Ishikawa (cell line): ENCODE results near the gene OXTR.

Experiments used
- CEBPB ChIP-seq: IDR thresholded peaks from 2 replicates; pipeline ENCODE4 v1.6.1; 2012
- CREB1 ChIP-seq: IDR thresholded peaks from 2 replicates; pipeline ENCODE4 v1.6.1; 2012; ENCODE audit warnings: low read depth
- EGR1 ChIP-seq: IDR thresholded peaks from 2 replicates; pipeline ENCODE4 v1.6.1; 2012
- EP300 ChIP-seq: IDR thresholded peaks from 2 replicates; pipeline ENCODE4 v1.6.1; 2012; ENCODE audit warnings: borderline replicate concordance
- FOXM1 ChIP-seq: IDR thresholded peaks from 2 replicates; pipeline ENCODE4 v1.6.1; 2012; ENCODE audit warnings: low read depth, borderline replicate concordance
- NFIC ChIP-seq: IDR thresholded peaks from 2 replicates; pipeline ENCODE4 v1.6.1; 2012
- RAD21 ChIP-seq: IDR thresholded peaks from 2 replicates; pipeline ENCODE4 v1.6.1; 2012; ENCODE audit warnings: low read depth
- TAF1 ChIP-seq: IDR thresholded peaks from 2 replicates; pipeline ENCODE4 v1.6.1; 2012; ENCODE audit warnings: low read depth, mild to moderate bottlenecking
- TCF12 ChIP-seq: IDR thresholded peaks from 2 replicates; pipeline ENCODE4 v1.6.1; 2012; ENCODE audit warnings: low read depth
- TEAD4 ChIP-seq: IDR thresholded peaks from 2 replicates; pipeline ENCODE4 v1.6.1; 2012
- YY1 ChIP-seq: IDR thresholded peaks from 2 replicates; pipeline ENCODE4 v1.6.1; 2012; ENCODE audit warnings: low read depth
- ZBTB7A ChIP-seq: IDR thresholded peaks from 2 replicates; pipeline ENCODE4 v1.6.1; 2012; ENCODE audit warnings: low read depth
- TF ChIP-seq, protein P1 (sequence below): IDR thresholded peaks from 2 replicates; pipeline ENCODE4 v1.6.1; 2012
- TF ChIP-seq, protein P2 (sequence below): IDR thresholded peaks from 2 replicates; pipeline ENCODE4 v1.6.1; 2012
- TF ChIP-seq, protein P3 (sequence below): IDR thresholded peaks from 2 replicates; pipeline ENCODE4 v1.6.1; 2012; ENCODE audit warnings: low read depth, mild to moderate bottlenecking

OXTR gene

DNA sequence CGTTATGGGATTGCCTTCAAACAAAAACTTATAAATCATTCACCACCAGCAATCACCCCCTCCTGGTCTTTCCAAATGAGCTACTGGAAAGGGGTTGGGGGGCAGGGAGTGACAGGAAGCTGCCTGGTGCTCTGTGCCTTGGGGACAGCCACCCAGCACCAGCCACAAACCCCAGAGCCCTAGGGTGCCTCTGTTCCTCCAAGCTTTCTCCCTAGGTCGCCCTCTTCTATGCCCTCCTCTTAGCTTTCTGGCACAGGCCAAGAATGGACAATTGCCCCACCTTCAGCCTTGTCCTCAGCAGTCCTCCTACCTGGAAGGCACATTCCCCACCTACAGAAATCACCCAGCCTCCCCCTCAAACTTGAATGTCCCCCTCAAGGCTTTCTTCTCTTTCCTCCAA lies 3.3 kb downstream of the OXTR start:
- TF ChIP-seq RAD21 (no peak), ZBTB7A (no peak), TAF1 (no peak), YY1 (no peak), EGR1 (no peak), FOXM1 (no peak), CEBPB (no peak), CREB1 (no peak), TCF12 (no peak), EP300 (no peak)
- TF ChIP-seq, protein P1, sequence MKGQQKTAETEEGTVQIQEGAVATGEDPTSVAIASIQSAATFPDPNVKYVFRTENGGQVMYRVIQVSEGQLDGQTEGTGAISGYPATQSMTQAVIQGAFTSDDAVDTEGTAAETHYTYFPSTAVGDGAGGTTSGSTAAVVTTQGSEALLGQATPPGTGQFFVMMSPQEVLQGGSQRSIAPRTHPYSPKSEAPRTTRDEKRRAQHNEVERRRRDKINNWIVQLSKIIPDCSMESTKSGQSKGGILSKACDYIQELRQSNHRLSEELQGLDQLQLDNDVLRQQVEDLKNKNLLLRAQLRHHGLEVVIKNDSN = no peak
- TF ChIP-seq, protein P2, sequence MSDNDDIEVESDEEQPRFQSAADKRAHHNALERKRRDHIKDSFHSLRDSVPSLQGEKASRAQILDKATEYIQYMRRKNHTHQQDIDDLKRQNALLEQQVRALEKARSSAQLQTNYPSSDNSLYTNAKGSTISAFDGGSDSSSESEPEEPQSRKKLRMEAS = no peak

DNA sequence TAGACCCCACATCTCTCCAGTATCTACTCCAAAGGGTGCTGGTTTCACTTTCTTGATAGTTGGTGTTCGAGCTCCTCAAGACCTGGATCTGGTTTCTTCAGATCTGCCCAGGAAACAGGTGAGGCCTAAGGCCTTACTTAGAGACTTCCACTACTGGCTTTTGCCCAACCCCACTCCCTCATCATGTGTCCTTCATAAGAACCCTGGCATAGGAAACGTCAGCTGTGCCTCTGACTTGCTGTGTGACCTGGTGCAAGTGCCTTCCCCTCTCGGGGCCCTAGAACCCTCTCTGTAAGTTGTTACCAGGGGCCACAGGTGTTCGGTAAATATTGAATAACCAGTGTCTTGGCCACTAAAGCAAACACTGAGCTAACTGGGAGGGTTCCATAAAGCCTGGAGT lies 3.9 kb downstream of the OXTR start:
- TF ChIP-seq CEBPB (no peak), TEAD4 (no peak), NFIC (no peak), ZBTB7A (no peak), RAD21 (no peak), EP300 (no peak), EGR1 (no peak), CREB1 (no peak), YY1 (no peak), FOXM1 (no peak), TAF1 (no peak), TCF12 (no peak)
- TF ChIP-seq, protein P2 = no peak
- TF ChIP-seq, protein P1 = no peak
- TF ChIP-seq, protein P3, sequence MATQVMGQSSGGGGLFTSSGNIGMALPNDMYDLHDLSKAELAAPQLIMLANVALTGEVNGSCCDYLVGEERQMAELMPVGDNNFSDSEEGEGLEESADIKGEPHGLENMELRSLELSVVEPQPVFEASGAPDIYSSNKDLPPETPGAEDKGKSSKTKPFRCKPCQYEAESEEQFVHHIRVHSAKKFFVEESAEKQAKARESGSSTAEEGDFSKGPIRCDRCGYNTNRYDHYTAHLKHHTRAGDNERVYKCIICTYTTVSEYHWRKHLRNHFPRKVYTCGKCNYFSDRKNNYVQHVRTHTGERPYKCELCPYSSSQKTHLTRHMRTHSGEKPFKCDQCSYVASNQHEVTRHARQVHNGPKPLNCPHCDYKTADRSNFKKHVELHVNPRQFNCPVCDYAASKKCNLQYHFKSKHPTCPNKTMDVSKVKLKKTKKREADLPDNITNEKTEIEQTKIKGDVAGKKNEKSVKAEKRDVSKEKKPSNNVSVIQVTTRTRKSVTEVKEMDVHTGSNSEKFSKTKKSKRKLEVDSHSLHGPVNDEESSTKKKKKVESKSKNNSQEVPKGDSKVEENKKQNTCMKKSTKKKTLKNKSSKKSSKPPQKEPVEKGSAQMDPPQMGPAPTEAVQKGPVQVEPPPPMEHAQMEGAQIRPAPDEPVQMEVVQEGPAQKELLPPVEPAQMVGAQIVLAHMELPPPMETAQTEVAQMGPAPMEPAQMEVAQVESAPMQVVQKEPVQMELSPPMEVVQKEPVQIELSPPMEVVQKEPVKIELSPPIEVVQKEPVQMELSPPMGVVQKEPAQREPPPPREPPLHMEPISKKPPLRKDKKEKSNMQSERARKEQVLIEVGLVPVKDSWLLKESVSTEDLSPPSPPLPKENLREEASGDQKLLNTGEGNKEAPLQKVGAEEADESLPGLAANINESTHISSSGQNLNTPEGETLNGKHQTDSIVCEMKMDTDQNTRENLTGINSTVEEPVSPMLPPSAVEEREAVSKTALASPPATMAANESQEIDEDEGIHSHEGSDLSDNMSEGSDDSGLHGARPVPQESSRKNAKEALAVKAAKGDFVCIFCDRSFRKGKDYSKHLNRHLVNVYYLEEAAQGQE = no peak

DNA sequence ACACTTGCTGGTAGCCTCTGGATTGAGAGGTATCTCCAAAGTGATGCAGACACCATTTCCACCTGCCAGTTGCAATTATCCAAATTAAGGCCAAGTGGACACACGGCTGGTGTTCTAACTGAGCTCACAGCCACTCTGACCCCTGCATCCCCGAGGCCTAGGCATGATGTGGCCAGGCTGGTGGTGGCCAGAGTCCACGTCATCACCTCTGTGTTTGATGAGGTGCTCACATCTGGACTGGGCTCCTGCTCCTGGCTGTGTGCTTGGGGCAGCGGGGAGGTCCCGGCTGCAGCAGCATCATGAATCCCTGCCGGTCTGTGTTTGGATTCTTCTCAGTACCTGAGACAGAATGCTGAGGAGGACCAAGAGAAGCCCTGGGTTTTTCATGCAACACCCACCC lies 4.9 kb downstream of the OXTR start:
- no peak for TF ChIP-seq EGR1
- TF ChIP-seq TCF12 = no peak
- no peak for TF ChIP-seq ZBTB7A
- TF ChIP-seq TEAD4 = no peak
- no peak for TF ChIP-seq FOXM1
- TF ChIP-seq, protein P3 = no peak
- no peak for TF ChIP-seq RAD21
- TF ChIP-seq NFIC = no peak
- no peak for TF ChIP-seq TAF1
- no peak for TF ChIP-seq YY1
- TF ChIP-seq, protein P2 = no peak
- TF ChIP-seq, protein P1 = no peak
- no peak for TF ChIP-seq CEBPB
- no peak for TF ChIP-seq EP300
- TF ChIP-seq CREB1 = no peak

DNA sequence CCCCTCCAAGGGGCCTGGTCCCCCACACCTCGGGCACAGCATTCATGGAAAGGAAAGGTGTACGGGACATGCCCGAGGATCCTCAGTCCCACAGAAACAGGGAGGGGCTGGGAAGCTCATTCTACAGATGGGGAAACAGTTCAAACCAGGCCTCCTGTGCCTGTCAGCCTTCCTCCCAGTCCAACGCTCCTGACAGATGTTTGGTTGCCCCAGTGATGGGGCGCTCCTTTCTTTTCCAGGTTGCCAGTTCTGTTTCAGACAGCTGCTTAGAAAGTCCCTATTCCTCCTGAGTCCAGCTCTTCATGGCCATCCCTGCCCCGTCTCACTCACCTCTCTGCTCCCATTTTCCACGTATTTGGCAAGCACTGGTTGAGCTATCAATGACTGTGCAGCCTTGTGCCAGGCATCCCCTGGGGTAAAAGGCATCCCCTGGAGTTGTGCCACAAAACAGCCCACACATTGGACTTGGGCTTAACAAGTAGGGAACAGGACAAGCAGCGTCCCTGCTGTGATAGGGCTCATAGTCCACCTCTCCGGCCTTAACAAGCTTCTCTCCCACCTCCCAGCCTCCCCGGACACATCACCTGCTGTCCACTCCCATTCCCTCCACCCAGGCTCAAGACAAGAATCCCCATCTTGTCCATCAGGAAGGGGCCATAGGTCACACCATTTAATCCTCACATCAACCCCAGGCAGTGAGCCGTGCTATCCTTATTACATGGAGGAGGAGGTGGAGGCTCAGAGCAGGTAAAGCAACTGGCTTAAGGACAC lies 6.6 kb downstream of the OXTR start:
- TF ChIP-seq ZBTB7A (no peak), EGR1 (no peak), TAF1 (no peak), EP300 (no peak), TEAD4 (no peak), NFIC (no peak)
- TF ChIP-seq, protein P2 = no peak

DNA sequence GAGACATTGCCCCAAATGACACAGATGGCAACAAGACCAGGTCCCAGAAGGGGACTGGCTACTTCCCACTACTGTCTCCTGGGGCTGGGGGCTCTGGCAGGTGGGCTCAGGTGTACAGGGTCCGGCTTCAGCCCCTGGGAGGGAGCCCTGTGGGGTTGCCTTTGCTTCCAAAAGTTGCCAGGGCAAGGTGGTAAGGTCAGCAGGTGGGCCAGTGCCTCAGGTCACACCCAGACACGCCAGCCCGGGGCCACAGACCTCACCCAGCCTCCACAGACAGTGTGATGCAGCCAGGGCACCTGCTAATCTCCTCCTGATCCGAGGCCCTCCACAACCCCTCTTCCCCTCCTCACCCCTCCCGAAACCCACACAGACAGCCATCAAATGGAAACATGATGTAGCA lies 7.5 kb downstream of the OXTR start:
- TF ChIP-seq CEBPB (no peak), NFIC (no peak)
- TF ChIP-seq, protein P3 = no peak
